MM.1S (cell line): Measurements from ENCODE around the gene ERC2.

Experiments
- DNase-seq: peaks from one replicate; pipeline ENCODE4 v3.0.0-alpha.2; 2015
- H2AFZ ChIP-seq: fragments of 300-600 bp; sonication (generic); 2 replicates; pipeline ENCODE4 v1.6.0; 2016; ENCODE audit warnings: antibody characterized with exemption, low read length
- H3F3A ChIP-seq: fragments of 300-600 bp; sonication (generic); 2 replicates; pipeline ENCODE4 v1.6.1; 2016; ENCODE audit warnings: mild to moderate bottlenecking, antibody characterized with exemption, low read length, moderate library complexity, mixed read lengths; ENCODE audit not compliant: insufficient read depth
- H3K27ac ChIP-seq: fragments of 300-600 bp; sonication (generic); 2 replicates; pipeline ENCODE4 v1.5.1; 2016; ENCODE audit warnings: mild to moderate bottlenecking, low read length
- H3K27me3 ChIP-seq: fragments of 300-600 bp; sonication (generic); replicated peaks from 2 replicates; pipeline ENCODE4 v1.6.0; 2016; ENCODE audit warnings: low read length; ENCODE audit not compliant: insufficient read depth
- H3K36me3 ChIP-seq: fragments of 300-600 bp; sonication (generic); replicated peaks from 2 replicates; pipeline ENCODE4 v1.6.1; 2016; ENCODE audit warnings: mild to moderate bottlenecking, low read length, mixed read lengths; ENCODE audit not compliant: insufficient read depth
- H3K4me1 ChIP-seq: fragments of 300-600 bp; sonication (generic); 2 replicates; pipeline ENCODE4 v1.6.1; 2016; ENCODE audit warnings: low read length, mixed read lengths
- H3K4me2 ChIP-seq: fragments of 300-600 bp; sonication (generic); 2 replicates; pipeline ENCODE4 v1.6.0; 2016; ENCODE audit warnings: low read depth, low read length
- H3K4me3 ChIP-seq: fragments of 300-600 bp; sonication (generic); 2 replicates; pipeline ENCODE4 v1.5.1; 2016; ENCODE audit warnings: low read length, mixed read lengths
- H3K79me2 ChIP-seq: fragments of 300-600 bp; sonication (generic); 2 replicates; pipeline ENCODE4 v1.6.1; 2016; ENCODE audit warnings: mixed run types, low read length, mixed read lengths
- H3K9ac ChIP-seq: fragments of 300-600 bp; sonication (generic); 2 replicates; pipeline ENCODE4 v1.6.1; 2016; ENCODE audit warnings: low read length, mixed read lengths
- H3K9me2 ChIP-seq: fragments of 300-600 bp; sonication (generic); replicated peaks from 2 replicates; pipeline ENCODE4 v1.6.1; 2016; ENCODE audit warnings: mild to moderate bottlenecking, low read length, mixed read lengths; ENCODE audit not compliant: insufficient read depth
- H3K9me3 ChIP-seq: fragments of 300-600 bp; sonication (generic); replicated peaks from 2 replicates; pipeline ENCODE4 v1.6.1; 2016; ENCODE audit warnings: mild to moderate bottlenecking, low read length, mixed read lengths; ENCODE audit not compliant: insufficient read depth
- H4K20me1 ChIP-seq: fragments of 300-600 bp; sonication (generic); 2 replicates; pipeline ENCODE4 v1.6.1; 2016; ENCODE audit warnings: mild to moderate bottlenecking, low read length, moderate library complexity, mixed read lengths; ENCODE audit not compliant: insufficient read depth
- CTCF ChIP-seq: fragments of 300-600 bp; sonication (generic); IDR thresholded peaks from 2 replicates; pipeline ENCODE4 v1.5.1; 2016; ENCODE audit warnings: antibody characterized with exemption, low read length, mixed read lengths
- EZH2 ChIP-seq: fragments of 300-600 bp; sonication (generic); optimal IDR thresholded peaks from 2 replicates; pipeline ENCODE3; 2017; ENCODE audit warnings: low read depth, mild to moderate bottlenecking, antibody characterized with exemption, low read length, mixed read lengths
- EZH2phosphoT487 ChIP-seq: fragments of 300-600 bp; sonication (generic); IDR thresholded peaks from 2 replicates; pipeline ENCODE4 v1.6.1; 2018; ENCODE audit warnings: antibody characterized with exemption, low read length

Gene ERC2

GRCh38 chr3:55541456-55541855, 926.8 kb downstream of the ERC2 start:
- Histone ChIP-seq H3K9ac (no peak overlapping the region), H3K27me3 (no peaks in the 10 kb centered on the region), H3K27ac (no peak overlapping the region), H3K4me2 (no peak overlapping the region), H3K9me2 (no peaks in the 10 kb centered on the region), H2AFZ (no peak overlapping the region), H3K79me2 (no peaks in the 10 kb centered on the region), H4K20me1 (no peaks in the 10 kb centered on the region), H3K4me1 (no peaks in the 10 kb centered on the region), H3F3A (no peaks in the 10 kb centered on the region), H3K9me3 (no peaks in the 10 kb centered on the region), H3K4me3 (no peak overlapping the region), H3K36me3 (no peaks in the 10 kb centered on the region)
- DNase-seq, result no peak
- TF ChIP-seq EZH2phosphoT487 (no peak), EZH2 (no peak), CTCF (no peak)

GRCh38 chr3:55541016-55541415, 927.3 kb downstream of the ERC2 start:
- Histone ChIP-seq H3K4me3 (no peak overlapping the region), H3K9ac (no peak overlapping the region), H3F3A (no peaks in the 10 kb centered on the region), H3K9me3 (no peaks in the 10 kb centered on the region), H4K20me1 (no peaks in the 10 kb centered on the region), H3K9me2 (no peaks in the 10 kb centered on the region), H3K4me2 (no peak overlapping the region), H3K27ac (no peak overlapping the region), H3K27me3 (no peaks in the 10 kb centered on the region), H2AFZ (no peak overlapping the region), H3K36me3 (no peaks in the 10 kb centered on the region), H3K4me1 (no peaks in the 10 kb centered on the region), H3K79me2 (no peaks in the 10 kb centered on the region)
- DNase-seq, result no peak
- no peak for TF ChIP-seq CTCF

- Histone ChIP-seq H3K79me2 (no peaks in the 10 kb centered on the region), H3K9me2 (no peaks in the 10 kb centered on the region), H2AFZ (no peak overlapping the region), H3K4me2 (no peak overlapping the region), H3K4me3 (no peak overlapping the region), H3K9ac (no peak overlapping the region), H3K9me3 (no peaks in the 10 kb centered on the region), H3K4me1 (no peaks in the 10 kb centered on the region), H3F3A (no peaks in the 10 kb centered on the region), H3K36me3 (no peaks in the 10 kb centered on the region), H4K20me1 (no peaks in the 10 kb centered on the region), H3K27me3 (no peaks in the 10 kb centered on the region), H3K27ac (no peak overlapping the region)
- DNase-seq, result no peak
- TF ChIP-seq CTCF, result no peak
- TF ChIP-seq EZH2, result no peak
- TF ChIP-seq EZH2phosphoT487, result no peak
Observed at GRCh38 chr3:55540579-55540978, 927.7 kb downstream of the ERC2 start.

- TF ChIP-seq CTCF (no peak), EZH2phosphoT487 (no peak), EZH2 (no peak)
- DNase-seq, result no peak
Observed at GRCh38 chr3:55538158-55538557, 930.1 kb downstream of the ERC2 start.

More at GRCh38 chr3:55538158-55538557, 930.1 kb downstream of the ERC2 start:
- H3K36me3 ChIP-seq, result no peaks in the 10 kb centered on the region
- no peak overlapping the region for H3K9ac ChIP-seq
- H3K9me3 ChIP-seq, result no peaks in the 10 kb centered on the region
- H4K20me1 ChIP-seq, result no peaks in the 10 kb centered on the region
- no peak overlapping the region for H3K4me2 ChIP-seq
- no peaks in the 10 kb centered on the region for H3K79me2 ChIP-seq
- H3K9me2 ChIP-seq, result no peaks in the 10 kb centered on the region
- no peaks in the 10 kb centered on the region for H3K4me1 ChIP-seq
- no peak overlapping the region for H3K4me3 ChIP-seq
- no peaks in the 10 kb centered on the region for H3K27me3 ChIP-seq
- no peak overlapping the region for H2AFZ ChIP-seq
- H3K27ac ChIP-seq, result no peak overlapping the region
- no peaks in the 10 kb centered on the region for H3F3A ChIP-seq
